HG03045 (cell line): ENCODE results near the gene KLHL35.
A peak's percentile ranks its signal among the peaks of the same experiment; 100 is the strongest.
"Not testable (repeated sequence)": the region's sequence is repeated elsewhere in the genome, so short reads cannot be mapped to it uniquely, and the experiment has no call there.

Source experiments
- ATAC-seq: cut with Tn5 transposase; IDR thresholded peaks from one replicate; pipeline ENCODE4 v1.9.1; 2021; ENCODE audit warnings: mild to moderate bottlenecking, moderate library complexity; ENCODE audit not compliant: unreplicated experiment

KLHL35 gene

GRCh38 chr11:75426720-75427086, 6.3 kb downstream of the KLHL35 start:
- no peak for ATAC-seq

- ATAC-seq = no peak
These were observed 7.6 kb downstream of the KLHL35 start for GRCh38 chr11:75425422-75425821.

GRCh38 chr11:75424396-75424795, 8.6 kb downstream of the KLHL35 start:
- no peak for ATAC-seq

GRCh38 chr11:75423721-75424120, 9.3 kb downstream of the KLHL35 start:
- ATAC-seq = no peak

- ATAC-seq = no peak
These were observed 10.5 kb downstream of the KLHL35 start for GRCh38 chr11:75422248-75423231.

GRCh38 chr11:75421902-75422247, 11.1 kb downstream of the KLHL35 start:
- ATAC-seq = no peak

- ATAC-seq = no peak
These were observed 11.9 kb downstream of the KLHL35 start for GRCh38 chr11:75421035-75421602.

- ATAC-seq = no peak
These were observed 12.6 kb downstream of the KLHL35 start for GRCh38 chr11:75420224-75421034.

GRCh38 chr11:75413864-75414263, 19.1 kb downstream of the KLHL35 start:
- no peak for ATAC-seq

- ATAC-seq = not testable (repeated sequence)
These were observed 19.9 kb downstream of the KLHL35 start for GRCh38 chr11:75413146-75413545.

- not testable (repeated sequence) for ATAC-seq
These were observed 23.0 kb downstream of the KLHL35 start for GRCh38 chr11:75409971-75410370.

- ATAC-seq = no peak
These were observed 24.1 kb downstream of the KLHL35 start for GRCh38 chr11:75408957-75409219.

GRCh38 chr11:75406338-75406777, 26.6 kb downstream of the KLHL35 start:
- no peak for ATAC-seq

GRCh38 chr11:75403983-75404658, 28.9 kb downstream of the KLHL35 start:
- ATAC-seq = no peak

GRCh38 chr11:75403037-75403436, 30.0 kb downstream of the KLHL35 start:
- no peak for ATAC-seq

- no peak for ATAC-seq
These were observed 30.8 kb downstream of the KLHL35 start for GRCh38 chr11:75402002-75402773.

- ATAC-seq = no peak
These were observed 32.7 kb downstream of the KLHL35 start for GRCh38 chr11:75400146-75400865.

- peak; percentile 94 for ATAC-seq
These were observed 33.5 kb downstream of the KLHL35 start, which contains the start of gene RPS3 for GRCh38 chr11:75399344-75400145. TSS of gene RPS3 (plus strand) at chr11:75399518. CDS start at chr11:75399548, 30 bp downstream.

- ATAC-seq = no peak
These were observed 34.1 kb downstream of the KLHL35 start for GRCh38 chr11:75398906-75399305.
